LNCaP clone FGC (cell line): ENCODE measurements around the gene FXYD6.

Experiments
- DNase-seq: peaks from one replicate; pipeline ENCODE4 v3.0.0-alpha.2; 2011; ENCODE audit warnings: low read depth
- H3K4me3 ChIP-seq: 2 replicates; pipeline ENCODE4 v1.5.1; 2011; ENCODE audit warnings: mild to moderate bottlenecking, low read depth, low read length, control low read depth
- CTCF ChIP-seq: IDR thresholded peaks from 2 replicates; pipeline ENCODE4 v1.5.1; 2012; ENCODE audit warnings: mild to moderate bottlenecking; ENCODE audit not compliant: control insufficient read depth, insufficient read depth; ENCODE audit errors: extremely low read depth

FXYD6 gene

GRCh38 chr11:117826190-117826570 is 50.3 kb downstream of the FXYD6 start:
- TF ChIP-seq CTCF = no peak
- H3K4me3 ChIP-seq = no peak overlapping the region
- DNase-seq = no peak

DNA sequence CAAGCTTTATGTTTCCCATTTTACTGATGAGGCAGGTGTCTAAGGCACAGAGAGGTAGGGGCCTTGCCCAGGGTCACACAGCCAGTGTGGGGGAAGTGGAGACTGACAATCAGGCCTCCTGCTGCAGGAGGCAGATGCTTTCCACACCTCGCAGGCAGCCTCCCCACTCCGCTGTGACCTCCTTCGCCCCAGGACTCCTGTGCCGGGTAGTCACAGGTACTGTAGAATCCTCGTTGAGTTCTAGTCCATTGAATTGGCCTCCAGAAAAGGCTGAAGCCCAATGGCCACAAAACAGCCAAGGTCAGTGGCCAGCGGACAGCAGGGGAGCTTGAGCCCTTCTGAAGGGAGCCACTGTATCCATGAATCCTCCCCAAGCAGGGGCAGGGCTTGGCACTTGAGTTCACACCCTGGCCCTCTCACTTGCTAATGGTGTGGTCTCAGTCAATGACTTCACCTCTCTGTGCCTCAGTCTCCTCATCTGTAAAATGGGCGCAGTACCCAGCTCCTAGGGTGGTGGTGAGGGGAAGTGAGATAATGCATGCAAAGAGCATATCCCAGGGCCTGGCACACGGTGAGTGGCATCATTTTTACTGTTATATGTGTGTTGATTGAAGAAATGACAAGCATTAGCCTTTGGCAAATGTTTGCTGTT is 50.8 kb downstream of the FXYD6 start:
- DNase-seq = no peak
- TF ChIP-seq CTCF = no peak
- no peak overlapping the region for H3K4me3 ChIP-seq

GRCh38 chr11:117824571-117825537 is 51.6 kb downstream of the FXYD6 start, which contains the start of gene FXYD2:
FXYD2 (minus strand) TSS chr11:117824744; CDS start chr11:117824678, 66 bp downstream.
- no peak for TF ChIP-seq CTCF
- no peak within 1 kb of the TSS for H3K4me3 ChIP-seq
- no peak for DNase-seq

GRCh38 chr11:117823946-117824420 is 52.5 kb downstream of the FXYD6 start:
- DNase-seq = no peak
- TF ChIP-seq CTCF = no peak
- H3K4me3 ChIP-seq = no peak overlapping the region

DNA sequence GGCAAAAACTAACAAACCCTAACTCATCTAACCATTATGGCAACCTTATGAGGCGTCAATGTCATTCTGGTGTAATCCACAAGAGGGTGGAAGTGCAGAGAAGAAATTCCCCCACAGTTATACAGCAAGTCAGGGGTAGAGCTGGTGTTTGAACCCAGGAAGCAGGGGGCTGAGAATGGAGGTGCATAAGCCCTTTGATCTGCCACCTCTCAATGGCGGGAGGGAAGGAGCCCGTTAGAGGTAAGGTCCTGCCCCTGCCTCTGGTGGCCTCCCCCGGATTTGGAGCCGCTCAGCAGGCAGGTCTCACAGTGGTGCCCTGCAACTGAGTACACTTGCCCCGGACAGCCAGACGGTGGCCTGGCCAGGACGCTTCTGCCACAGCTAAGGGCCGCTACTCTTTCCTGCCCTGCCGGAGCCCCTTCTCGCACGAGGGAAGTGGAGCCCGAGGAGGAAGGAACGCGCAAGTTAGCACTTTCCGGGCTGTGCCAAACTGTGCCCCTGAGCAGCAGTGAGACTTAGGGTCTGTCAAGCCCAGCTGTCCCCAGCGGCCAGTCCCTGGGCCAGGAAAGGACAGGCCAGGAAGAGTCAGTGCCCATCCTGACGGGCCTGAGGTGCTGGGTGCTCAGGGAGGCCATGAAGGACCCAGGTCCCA is 53.0 kb downstream of the FXYD6 start:
- no peak overlapping the region for H3K4me3 ChIP-seq
- TF ChIP-seq CTCF = 0 out of 2 replicates have a peak, but pooled peaks have one; percentile 11
- no peak for DNase-seq

DNA sequence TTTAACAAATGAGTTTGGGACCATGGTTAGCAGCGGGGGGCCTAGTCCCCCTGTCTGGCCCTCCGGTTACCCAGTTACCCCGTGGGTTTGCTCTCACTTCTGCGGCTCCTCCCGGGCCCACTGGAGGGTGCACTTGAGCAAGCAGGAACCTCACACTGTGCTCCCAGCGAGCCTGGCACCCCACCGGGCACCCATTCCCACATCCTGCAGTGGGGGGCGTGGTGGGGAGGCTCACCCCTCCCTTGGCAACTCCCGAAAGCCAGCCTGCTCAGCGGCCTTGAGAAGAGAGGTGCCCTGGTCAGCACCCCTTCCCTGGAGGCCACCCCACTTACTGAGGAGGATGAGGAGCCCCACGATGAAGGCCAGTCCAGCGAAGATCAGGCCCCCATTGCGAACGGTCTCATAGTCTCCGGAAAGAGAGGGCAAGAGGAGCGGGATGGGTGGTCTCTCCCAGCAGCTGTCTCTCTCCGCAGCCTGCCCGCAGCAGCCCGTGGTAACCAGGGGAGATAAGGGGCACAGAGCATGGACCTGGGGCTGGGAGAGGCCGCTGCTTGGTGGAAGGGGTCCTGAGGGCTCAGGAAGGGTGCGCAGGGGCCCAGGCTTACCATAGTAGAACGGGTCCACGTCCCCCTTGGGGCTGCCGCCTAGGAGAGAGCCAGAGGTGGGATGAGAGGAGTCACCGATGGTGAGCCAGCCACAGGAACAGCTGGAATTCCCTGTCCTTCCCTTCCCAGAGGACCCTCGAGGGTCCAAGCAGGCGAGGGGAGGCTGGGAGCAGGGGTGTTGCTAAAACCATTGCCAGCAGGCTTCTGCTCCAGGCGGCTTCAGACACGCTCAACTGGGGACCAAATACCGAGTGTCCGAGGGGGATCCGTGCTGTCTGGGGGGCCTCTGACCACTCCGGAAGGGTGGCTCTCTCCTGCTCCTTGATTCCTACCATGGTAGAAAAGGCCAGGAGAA is 54.1 kb downstream of the FXYD6 start:
- H3K4me3 ChIP-seq = no peak overlapping the region
- no peak for DNase-seq

More for the DNA sequence above, 54.1 kb downstream of the FXYD6 start:
- TF ChIP-seq CTCF = peak; percentile 68
